Vagina (tissue), 2 donors: ENCODE measurements around the gene CALML4. TPM values are rescaled to one million over a fixed set of nuclear protein-coding genes. Genes with fewer than 3 reads are reported as not detected.

Experiments used
- DNase-seq, 2 donors: peaks; one replicate each; pipeline ENCODE4 v3.0.0-alpha.2; 2017; ENCODE audit errors: extremely low spot score in 2 of 2
- H3K27ac ChIP-seq: fragments of 200-600 bp; sonication (generic); one replicate; pipeline ENCODE4 v1.5.1; 2019
- H3K27me3 ChIP-seq: fragments of 200-600 bp; sonication (generic); one replicate; pipeline ENCODE4 v1.5.1; 2019
- H3K36me3 ChIP-seq, 2 donors: fragments of 200-600 bp; sonication (generic); one replicate each; pipeline ENCODE4 v1.5.1; 2017 to 2019
- H3K4me1 ChIP-seq: fragments of 200-600 bp; sonication (generic); one replicate; pipeline ENCODE4 v1.5.1; 2019
- H3K4me3 ChIP-seq, 2 donors: fragments of 200-600 bp; sonication (generic); 1 replicate in 1 of 2; 2 replicates in 1 of 2; pipeline ENCODE4 v1.5.1; 2016 to 2019
- H3K9me3 ChIP-seq: fragments of 200-600 bp; sonication (generic); one replicate; pipeline ENCODE4 v1.5.1; 2019
- POLR2A ChIP-seq, 2 donors: fragments of 450-650 bp; IDR thresholded peaks; one replicate each; pipeline ENCODE4 v1.6.1; 2017; ENCODE audit warnings: antibody characterized with exemption in 2 of 2, mild to moderate bottlenecking in 2 of 2, moderate library complexity in 2 of 2
- POLR2AphosphoS5 ChIP-seq, 2 donors: sonication (generic); formaldehyde crosslinking; IDR thresholded peaks; one replicate each; pipeline ENCODE4 v1.9.0; 2017; ENCODE audit warnings: antibody characterized with exemption in 2 of 2, mild to moderate bottlenecking in 2 of 2, low read depth in 1 of 2; ENCODE audit not compliant: insufficient read depth in 1 of 2
- intact Hi-C: fragments of 100-400 bp; cut with DNase I; formaldehyde crosslinking; loops from one replicate; pipeline ENCODE4 v1.15.1; 2023
- total RNA-seq: library from RNA; depleted of rRNA; stranded (reverse); fragments of >200 nt; gene quantifications from one replicate; pipeline ENCODE4 v1.2.3, GENCODE V29; 2016
- TF ChIP-seq, protein P1 (sequence below), 3 experiments: fragments of 450-650 bp in 2 of 3; fragments of 200-600 bp in 1 of 3; sonication (generic) in 1 of 3; IDR thresholded peaks; one replicate each; pipeline ENCODE4 v1.5.1; 2017 to 2019; ENCODE audit warnings: antibody characterized with exemption in 3 of 3, mild to moderate bottlenecking in 2 of 3, moderate library complexity in 2 of 3

Gene CALML4
- total RNA-seq, 1 donor from 2014 or later = 6.1 TPM

- TF ChIP-seq POLR2AphosphoS5 (IDR thresholded peaks at IDR 0.05; ENCODE audit: insufficient read depth in 1 of 2, low read depth in 1 of 2) = no peak
- TF ChIP-seq, protein P1, sequence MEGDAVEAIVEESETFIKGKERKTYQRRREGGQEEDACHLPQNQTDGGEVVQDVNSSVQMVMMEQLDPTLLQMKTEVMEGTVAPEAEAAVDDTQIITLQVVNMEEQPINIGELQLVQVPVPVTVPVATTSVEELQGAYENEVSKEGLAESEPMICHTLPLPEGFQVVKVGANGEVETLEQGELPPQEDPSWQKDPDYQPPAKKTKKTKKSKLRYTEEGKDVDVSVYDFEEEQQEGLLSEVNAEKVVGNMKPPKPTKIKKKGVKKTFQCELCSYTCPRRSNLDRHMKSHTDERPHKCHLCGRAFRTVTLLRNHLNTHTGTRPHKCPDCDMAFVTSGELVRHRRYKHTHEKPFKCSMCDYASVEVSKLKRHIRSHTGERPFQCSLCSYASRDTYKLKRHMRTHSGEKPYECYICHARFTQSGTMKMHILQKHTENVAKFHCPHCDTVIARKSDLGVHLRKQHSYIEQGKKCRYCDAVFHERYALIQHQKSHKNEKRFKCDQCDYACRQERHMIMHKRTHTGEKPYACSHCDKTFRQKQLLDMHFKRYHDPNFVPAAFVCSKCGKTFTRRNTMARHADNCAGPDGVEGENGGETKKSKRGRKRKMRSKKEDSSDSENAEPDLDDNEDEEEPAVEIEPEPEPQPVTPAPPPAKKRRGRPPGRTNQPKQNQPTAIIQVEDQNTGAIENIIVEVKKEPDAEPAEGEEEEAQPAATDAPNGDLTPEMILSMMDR (IDR thresholded peaks at IDR 0.05) = no peak
- no peak for TF ChIP-seq POLR2A (IDR thresholded peaks at IDR 0.05)
- intact Hi-C loops = no loop called here
- no peaks in the 10 kb centered on the region for H3K27me3 ChIP-seq
- no peak overlapping the region for H3K27ac ChIP-seq
- peaks cover 45% of the 10 kb centered on the region for H3K4me1 ChIP-seq
- DNase-seq = peak in 1 of 2 donors; percentile 78
- H3K36me3 ChIP-seq = no peaks in the 10 kb centered on the region
- no peaks in the 10 kb centered on the region for H3K9me3 ChIP-seq
- no peak overlapping the region for H3K4me3 ChIP-seq
Measured at GRCh38 chr15:68207176-68207935, 2.2 kb upstream of the CALML4 start.

DNA sequence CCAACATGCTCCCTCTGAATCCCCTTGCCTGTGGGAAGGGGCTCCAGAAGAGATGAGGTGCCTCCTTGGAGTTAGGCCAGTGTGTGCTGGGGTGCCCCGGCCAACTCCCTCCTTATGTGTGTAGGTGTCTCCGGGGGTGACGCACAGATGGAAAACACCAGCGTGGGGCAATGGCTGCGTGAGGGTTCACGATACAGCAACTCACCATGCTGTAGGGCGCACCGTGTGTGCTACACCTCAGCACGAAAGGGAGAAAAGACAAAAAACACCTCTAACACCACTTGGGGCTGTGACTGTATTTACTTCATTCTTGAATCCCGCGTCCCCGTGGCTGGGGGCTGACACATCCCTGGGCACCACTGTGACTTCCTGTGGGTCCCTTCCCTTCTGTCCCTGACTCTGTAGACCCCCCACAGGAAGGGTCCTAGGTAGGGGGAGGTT lies 1.6 kb upstream of the CALML4 start:
- peak in 1 of 2 donors; percentile 83 for DNase-seq
- no peak overlapping the region for H3K4me3 ChIP-seq

GRCh38 chr15:68205954-68206539 lies 915 bp upstream of the CALML4 start:
- H3K27ac ChIP-seq = peak overlapping the region; percentile 48
- no peaks in the 10 kb centered on the region for H3K36me3 ChIP-seq
- H3K4me1 ChIP-seq = peaks cover 45% of the 10 kb centered on the region
- TF ChIP-seq, protein P1 (IDR thresholded peaks at IDR 0.05) = no peak
- peak in 1 of 2 donors; percentile 21 for TF ChIP-seq POLR2AphosphoS5 (IDR thresholded peaks at IDR 0.05; ENCODE audit: insufficient read depth in 1 of 2, low read depth in 1 of 2)
- H3K9me3 ChIP-seq = no peaks in the 10 kb centered on the region
- H3K27me3 ChIP-seq = no peaks in the 10 kb centered on the region
- peak overlapping the region in 1 of 2 donors; percentile 12 for H3K4me3 ChIP-seq
- DNase-seq = peak in 1 of 2 donors; percentile 83
- intact Hi-C loops = no loop called here

More for the DNA sequence above, 1.6 kb upstream of the CALML4 start:
- Histone ChIP-seq H3K4me1 (peaks cover 45% of the 10 kb centered on the region), H3K27me3 (no peaks in the 10 kb centered on the region), H3K36me3 (no peaks in the 10 kb centered on the region), H3K27ac (peak overlapping the region; percentile 7), H3K9me3 (no peaks in the 10 kb centered on the region)
- TF ChIP-seq POLR2A (IDR thresholded peaks at IDR 0.05) = no peak
- TF ChIP-seq, protein P1 (IDR thresholded peaks at IDR 0.05) = no peak
- no peak for TF ChIP-seq POLR2AphosphoS5 (IDR thresholded peaks at IDR 0.05; ENCODE audit: insufficient read depth in 1 of 2, low read depth in 1 of 2)
- intact Hi-C loops = no loop called here

DNA sequence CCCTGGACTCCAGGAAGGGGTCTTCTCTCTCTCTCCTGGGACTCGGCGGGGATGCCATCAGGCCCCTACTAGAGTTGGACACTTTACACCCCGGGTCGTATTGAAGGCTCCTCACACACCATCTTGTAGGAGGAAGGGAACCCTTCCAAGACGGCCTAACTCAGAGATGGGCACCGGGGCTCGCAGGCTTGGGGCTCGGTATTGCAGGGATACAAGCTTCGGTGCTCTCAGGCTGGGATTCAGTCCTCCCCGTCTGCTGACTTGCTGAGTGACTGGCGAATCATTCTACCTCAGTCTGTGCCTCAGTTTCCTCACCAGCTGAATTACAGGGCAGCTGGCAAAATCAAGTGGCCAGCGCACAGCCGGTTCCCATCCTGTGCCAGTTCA lies 419 bp upstream of the CALML4 start:
- intact Hi-C loops = no loop called here
- DNase-seq = no peak
- H3K36me3 ChIP-seq = no peaks in the 10 kb centered on the region
- peak overlapping the region; percentile 48 for H3K27ac ChIP-seq
- H3K4me3 ChIP-seq = peak overlapping the region; percentile 12 to 19
- H3K9me3 ChIP-seq = no peaks in the 10 kb centered on the region
- H3K4me1 ChIP-seq = peaks cover 43% of the 10 kb centered on the region
- H3K27me3 ChIP-seq = no peaks in the 10 kb centered on the region
- TF ChIP-seq POLR2AphosphoS5 (IDR thresholded peaks at IDR 0.05; ENCODE audit: insufficient read depth in 1 of 2, low read depth in 1 of 2) (no peak), POLR2A (IDR thresholded peaks at IDR 0.05) (no peak)
- TF ChIP-seq, protein P1 (IDR thresholded peaks at IDR 0.05) = no peak

GRCh38 chr15:68204361-68204760 lies 771 bp downstream of the CALML4 start:
- no peak for DNase-seq
- TF ChIP-seq POLR2A (IDR thresholded peaks at IDR 0.05) = no peak
- TF ChIP-seq POLR2AphosphoS5 (IDR thresholded peaks at IDR 0.05; ENCODE audit: insufficient read depth in 1 of 2, low read depth in 1 of 2) = no peak
- TF ChIP-seq, protein P1 (IDR thresholded peaks at IDR 0.05) = no peak
- Histone ChIP-seq H3K27ac (no peak overlapping the region), H3K36me3 (no peaks in the 10 kb centered on the region), H3K27me3 (no peaks in the 10 kb centered on the region), H3K4me3 (peak overlapping the region; percentile 12 to 19), H3K9me3 (no peaks in the 10 kb centered on the region), H3K4me1 (peaks cover 46% of the 10 kb centered on the region)
- intact Hi-C loops = no loop called here
